GM11168 (cell line): Measurements from ENCODE around the gene CALHM2.
"Not testable (repeated sequence)": the region's sequence is repeated elsewhere in the genome, so short reads cannot be mapped to it uniquely, and the experiment has no call there.

ENCODE experiments used
- in situ Hi-C: fragments of 300-500 bp; cut with MboI; formaldehyde crosslinking; loops from one replicate; pipeline ENCODE4 v1.12.0; 2022; ENCODE audit warnings: low sequenced_read_pairs; ENCODE audit not compliant: unreplicated experiment

CALHM2 gene

GRCh38 chr10:103451831-103452505 is at the start of gene CALHM2:
Gene CALHM2, minus strand, starts transcription at chr10:103452370. Its CDS starts 2,429 bp downstream, at chr10:103449941.
- in situ Hi-C loops: no loop called here

- in situ Hi-C loops: no loop called here
These were observed 49.0 kb upstream of the CALHM2 start for GRCh38 chr10:103501186-103501585.

- in situ Hi-C loops: no loop called here
These were observed 48.3 kb upstream of the CALHM2 start for GRCh38 chr10:103500481-103500880.

- in situ Hi-C loops: no loop called here
These were observed 47.7 kb upstream of the CALHM2 start for GRCh38 chr10:103499881-103500280.

- in situ Hi-C loops: no loop called here
These were observed 46.9 kb upstream of the CALHM2 start for GRCh38 chr10:103498936-103499638.

- in situ Hi-C loops: no loop called here
These were observed 45.2 kb upstream of the CALHM2 start for GRCh38 chr10:103497161-103497915.

GRCh38 chr10:103495321-103495720 is 43.2 kb upstream of the CALHM2 start:
- in situ Hi-C loops: no loop called here

- in situ Hi-C loops: no loop called here
These were observed 42.0 kb upstream of the CALHM2 start for GRCh38 chr10:103493916-103494877.

GRCh38 chr10:103493362-103493915 is 41.3 kb upstream of the CALHM2 start, which contains the start of gene NEURL1:
Gene NEURL1, plus strand, starts transcription at chr10:103493705. Its CDS starts 683 bp downstream, at chr10:103494388.
- in situ Hi-C loops: no loop called here

- in situ Hi-C loops: no loop called here
These were observed 40.6 kb upstream of the CALHM2 start for GRCh38 chr10:103492655-103493261.

- in situ Hi-C loops: no loop called here
These were observed 39.7 kb upstream of the CALHM2 start for GRCh38 chr10:103491729-103492364.

GRCh38 chr10:103490986-103491314 is 38.8 kb upstream of the CALHM2 start:
- in situ Hi-C loops: no loop called here

GRCh38 chr10:103487410-103487708 is 35.2 kb upstream of the CALHM2 start:
- in situ Hi-C loops: no loop called here

GRCh38 chr10:103486635-103487409 is 34.7 kb upstream of the CALHM2 start:
- in situ Hi-C loops: not testable (repeated sequence)

- in situ Hi-C loops: loop anchor here (5.0 kb wide), 1 partner anchor 65 kb away; no protein-coding TSS in a partner anchor
These were observed 29.9 kb upstream of the CALHM2 start for GRCh38 chr10:103481974-103482531.

- in situ Hi-C loops: loop anchor here (5.0 kb wide), 1 partner anchor 63 kb away; no protein-coding TSS in a partner anchor
These were observed 28.4 kb upstream of the CALHM2 start for GRCh38 chr10:103480521-103480920.

- in situ Hi-C loops: no loop called here
These were observed 27.0 kb upstream of the CALHM2 start, which contains the start of gene CALHM3 for GRCh38 chr10:103479135-103479534. Gene CALHM3, minus strand, starts transcription at chr10:103479240. Its CDS starts 208 bp downstream, at chr10:103479032.

- in situ Hi-C loops: no loop called here
These were observed 26.5 kb upstream of the CALHM2 start for GRCh38 chr10:103478671-103479070.
